A549 (cell line): ENCODE measurements around the gene PALLD. TPM values are rescaled to one million over a fixed set of nuclear protein-coding genes. Genes with fewer than 3 reads are reported as not detected.

ENCODE experiments used
- ATAC-seq, 2 experiments: fragments of 200-7000 bp in 1 of 2; fragments of >200 bp in 1 of 2; cut with Nextera tagmentation in 1 of 2; cut with Tn5 transposase in 1 of 2; 3 replicates each; pipeline versions ENCODE4 v1.8.0 to v1.9.1; 2018 to 2020; ENCODE audit warnings: mild to moderate bottlenecking in 1 of 2, moderate library complexity in 1 of 2
- CTCF ChIA-PET: fragments of 300-600 bp; sonication (Branson Sonifier 250); formaldehyde crosslinking; extraction: SDS; loops from one replicate; lab custom pipeline; 2021; ENCODE audit warnings: antibody characterized with exemption, inconsistent platforms; lab: Yijun Ruan, JAX
- POLR2A ChIA-PET: fragments of 350-600 bp; formaldehyde crosslinking; extraction: SDS; loops from one replicate; lab custom pipeline; 2021; ENCODE audit warnings: antibody characterized with exemption, inconsistent platforms; lab: Yijun Ruan, JAX
- DNase-seq, 2 experiments: peaks; one replicate each; pipeline versions ENCODE4 v3.0.0 to v3.0.0-alpha.2; 2011 to 2016; ENCODE audit warnings: low read depth in 1 of 2, low spot score in 1 of 2
- FAIRE-seq: peaks from 2 replicates; lab custom pipeline; 2011; peaks lifted over from hg19 to GRCh38; lab: Jason Lieb, UNC
- H3K27ac ChIP-seq, 2 experiments: fragments of >200 bp; sonication (Bioruptor Twin); formaldehyde crosslinking; 3 replicates each; pipeline ENCODE4 v1.5.1; 2016 to 2017
- H3K4me1 ChIP-seq: fragments of >200 bp; sonication (Bioruptor Twin); formaldehyde crosslinking; 3 replicates; pipeline ENCODE4 v1.6.1; 2016
- H3K4me2 ChIP-seq: fragments of >200 bp; sonication (Bioruptor Twin); formaldehyde crosslinking; 3 replicates; pipeline ENCODE4 v1.6.1; 2016
- H3K4me3 ChIP-seq: fragments of >200 bp; sonication (Bioruptor Twin); formaldehyde crosslinking; 3 replicates; pipeline ENCODE4 v1.5.1; 2016
- H3K9me3 ChIP-seq: fragments of >200 bp; sonication (Bioruptor Twin); formaldehyde crosslinking; 3 replicates; pipeline ENCODE4 v1.6.1; 2016
- CBX8 ChIP-seq: fragments of 200-600 bp; sonication (generic); IDR thresholded peaks from 2 replicates; pipeline ENCODE4 v1.6.1; 2016
- CHD2 ChIP-seq: fragments of 150-350 bp; IDR thresholded peaks from 2 replicates; pipeline ENCODE4 v1.6.1; 2014; ENCODE audit warnings: low read length; ENCODE audit not compliant: partially characterized antibody
- EHF ChIP-seq: fragments of 250-450 bp; sonication (Bioruptor Pico); IDR thresholded peaks from 2 replicates; pipeline ENCODE4 v1.5.0; 2020; ENCODE audit warnings: mild to moderate bottlenecking
- EHMT2 ChIP-seq: fragments of 200-600 bp; sonication (generic); IDR thresholded peaks from 2 replicates; pipeline ENCODE4 v1.6.1; 2016; ENCODE audit warnings: antibody characterized with exemption, low read depth, mild to moderate bottlenecking, moderate library complexity
- ESRRA ChIP-seq: fragments of 150-350 bp; IDR thresholded peaks from 2 replicates; pipeline ENCODE4 v1.6.1; 2014; ENCODE audit warnings: mild to moderate bottlenecking, low read length, borderline replicate concordance
- FOSB ChIP-seq: fragments of 250-450 bp; sonication (Bioruptor Pico); IDR thresholded peaks from 2 replicates; pipeline ENCODE4 v1.5.0; 2020; ENCODE audit warnings: mild to moderate bottlenecking, moderate library complexity
- FOSL2 ChIP-seq, 2 experiments: fragments of 450-650 bp in 1 of 2; fragments of >200 bp in 1 of 2; sonication (Bioruptor Twin) in 1 of 2; formaldehyde crosslinking; IDR thresholded peaks; 2 replicates each; pipeline versions ENCODE4 v1.5.0 to v1.6.1; 2016 to 2020; ENCODE audit warnings: mild to moderate bottlenecking in 1 of 2, moderate library complexity in 1 of 2
- FOXS1 ChIP-seq: fragments of 250-450 bp; sonication (Bioruptor Pico); IDR thresholded peaks from 2 replicates; pipeline ENCODE4 v1.5.0; 2020; ENCODE audit warnings: mild to moderate bottlenecking, moderate library complexity
- HDAC2 ChIP-seq: fragments of 200-600 bp; sonication (generic); IDR thresholded peaks from 2 replicates; pipeline ENCODE4 v1.6.1; 2016
- HOXB13 ChIP-seq: fragments of 250-450 bp; sonication (Bioruptor Pico); IDR thresholded peaks from 2 replicates; pipeline ENCODE4 v1.5.0; 2020; ENCODE audit warnings: low read depth, mild to moderate bottlenecking, moderate library complexity
- JUN ChIP-seq, 2 experiments: fragments of >200 bp; sonication (Bioruptor Twin); formaldehyde crosslinking; IDR thresholded peaks; 2 replicates in 1 of 2; 3 replicates in 1 of 2; pipeline ENCODE4 v1.6.1; 2016 to 2017
- KDM5A ChIP-seq: fragments of 200-600 bp; sonication (generic); IDR thresholded peaks from 2 replicates; pipeline ENCODE4 v1.6.1; 2016; ENCODE audit warnings: antibody characterized with exemption, mild to moderate bottlenecking
- NFE2L2 ChIP-seq: fragments of 150-350 bp; conservative IDR thresholded peaks from 2 replicates; pipeline ENCODE4 v1.6.1; 2014; ENCODE audit warnings: low read length
- PHF8 ChIP-seq: fragments of 200-600 bp; sonication (generic); IDR thresholded peaks from 2 replicates; pipeline ENCODE4 v1.6.1; 2016; ENCODE audit warnings: low read depth, mild to moderate bottlenecking, antibody characterized with exemption, moderate library complexity, borderline replicate concordance
- RAD21 ChIP-seq, 2 experiments: fragments of >200 bp in 1 of 2; sonication (Bioruptor Twin) in 1 of 2; formaldehyde crosslinking in 1 of 2; IDR thresholded peaks in 1 of 2; conservative IDR thresholded peaks in 1 of 2; 2 replicates in 1 of 2; 3 replicates in 1 of 2; pipeline ENCODE4 v1.6.1; 2012 to 2018; ENCODE audit warnings: inconsistent platforms in 1 of 2
- RARB ChIP-seq: fragments of 250-450 bp; sonication (Bioruptor Pico); IDR thresholded peaks from 2 replicates; pipeline ENCODE4 v1.8.0; 2021; ENCODE audit warnings: mild to moderate bottlenecking, moderate library complexity
- TFCP2L1 ChIP-seq: fragments of 250-450 bp; sonication (Bioruptor Pico); IDR thresholded peaks from 2 replicates; pipeline ENCODE4 v1.5.0; 2021; ENCODE audit warnings: mild to moderate bottlenecking
- TP53 ChIP-seq: fragments of 250-450 bp; sonication (Bioruptor Pico); IDR thresholded peaks from 2 replicates; pipeline ENCODE4 v1.5.0; 2021; ENCODE audit warnings: mild to moderate bottlenecking, moderate library complexity
- WGBS: methylation state at CpG from one replicate; pipeline ENCODE4 v1.1.6; 2017; ENCODE audit errors: missing lambda C conversion rate; 5-methylcytosine and 5-hydroxymethylcytosine counted together
- polyA plus RNA-seq, 4 experiments: library from polyadenylated mRNA; depleted of rRNA in 3 of 4; stranded (reverse); fragments of >200 nt; fragmentation: RNase III in 1 of 4; extraction: RNeasy Plus Mini Kit Qiagen cat#74134 plus additional on column Dnase treatment in 1 of 4; gene quantifications; 2 replicates in 3 of 4; 3 replicates in 1 of 4; pipeline ENCODE4 v1.2.3, GENCODE V29; 2011 to 2017
- TF ChIP-seq, protein P1 (sequence below): fragments of >200 bp; sonication (Bioruptor Twin); formaldehyde crosslinking; IDR thresholded peaks from 3 replicates; pipeline ENCODE4 v1.5.1; 2016
- TF ChIP-seq, protein P2 (sequence below): fragments of 450-650 bp; IDR thresholded peaks from 2 replicates; pipeline ENCODE4 v1.6.1; 2014; ENCODE audit warnings: antibody characterized with exemption
- TF ChIP-seq, protein P3 (sequence below): IDR thresholded peaks from 2 replicates; pipeline ENCODE4 v1.6.1; 2012
- TF ChIP-seq, protein P4 (sequence below): fragments of >200 bp; sonication (Bioruptor Twin); formaldehyde crosslinking; IDR thresholded peaks from 2 replicates; pipeline ENCODE4 v1.6.1; 2016

The PALLD gene
- polyA plus RNA-seq, 2 of the 4 experiments (the other 2 are of a cell fraction) = 88.8 to 113 TPM

DNA sequence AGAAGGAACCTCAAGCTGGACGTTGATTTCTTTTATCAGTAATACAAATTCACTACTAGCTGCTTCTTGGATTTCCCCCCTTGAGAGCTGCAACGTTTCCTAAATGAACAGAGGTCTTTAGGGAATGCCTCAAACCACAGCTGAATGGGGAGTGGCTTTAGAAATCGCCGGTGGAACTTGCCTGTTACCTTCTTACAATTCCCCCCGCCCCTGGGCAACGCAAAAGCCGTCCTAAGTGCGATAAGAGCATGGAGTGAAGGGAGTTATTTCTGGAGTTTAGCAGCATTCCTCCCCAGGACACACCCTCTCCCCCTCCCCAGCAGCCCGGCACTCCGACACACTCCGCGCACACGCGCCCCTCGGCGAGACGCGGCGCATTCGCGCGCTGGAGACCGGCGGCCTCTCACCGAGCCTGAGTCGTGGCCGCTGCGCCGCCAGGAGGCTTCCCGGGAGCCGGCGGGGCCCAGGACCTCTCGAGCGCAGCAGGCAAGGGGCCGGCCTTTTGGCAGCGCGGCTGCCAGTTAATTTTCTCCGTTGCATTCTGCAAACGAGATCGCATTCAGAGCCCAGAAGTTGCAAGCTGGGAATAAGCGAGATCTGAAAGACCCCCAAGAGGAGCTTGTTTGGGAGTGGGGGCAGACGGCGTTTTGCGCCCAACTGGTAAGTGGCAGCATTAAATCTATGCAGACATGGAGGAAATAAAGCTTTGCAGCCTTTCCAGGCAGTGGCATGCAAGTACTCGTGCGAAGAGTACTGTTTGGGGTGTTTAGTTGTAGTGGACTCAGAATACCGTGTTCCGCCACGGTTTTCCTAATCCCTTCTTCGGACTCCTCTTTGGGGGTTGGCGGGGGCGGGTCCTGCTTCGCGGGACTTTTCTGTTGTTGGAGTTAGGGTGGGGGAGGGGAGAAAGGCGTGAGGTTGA, 134.7 kb downstream of the PALLD start (continued):
- TF ChIP-seq EHMT2 (no peak), KDM5A (no peak), EHF (CRISPR knock-in tag) (no peak), ESRRA (no peak), CHD2 (no peak), TFCP2L1 (CRISPR knock-in tag) (no peak), RAD21 (conservative IDR thresholded peaks at IDR 0.05 in 1 of 2, IDR thresholded peaks at IDR 0.05 in 1 of 2) (peak; percentile 26 to 63; a peak in 3 of 5 replicates), JUN (IDR thresholded peaks at IDR 0.05) (no peak)

DNA sequence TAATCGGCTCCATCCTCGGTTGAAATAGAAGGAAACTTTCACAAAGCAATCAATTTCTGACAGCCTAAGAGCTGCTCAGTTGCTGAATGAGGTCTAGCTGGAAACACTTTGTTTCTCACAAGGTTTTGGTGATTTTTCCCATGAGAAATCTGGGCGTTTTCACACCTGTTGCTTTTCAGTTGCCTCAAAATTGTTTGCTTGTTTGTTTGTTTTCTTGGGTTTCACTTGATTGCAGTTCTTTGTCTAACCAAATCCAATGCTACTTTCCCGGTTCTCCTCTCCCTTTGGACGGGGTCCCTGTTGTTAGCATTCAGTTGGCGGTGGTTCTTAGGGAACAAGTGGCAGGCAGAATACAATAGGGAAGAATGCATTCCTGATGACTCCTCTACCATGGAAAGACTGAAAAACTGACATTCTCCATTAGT, 135.5 kb downstream of the PALLD start:
- H3K27ac ChIP-seq = peak overlapping the region; percentile 84 to 96
- CTCF ChIA-PET = interaction anchor here (0.9 to 9.8 kb wide), 6 partner anchors 11 to 73 kb away, joined by 3 to 88 read pairs (median 5); no protein-coding TSS in a partner anchor
- FAIRE-seq = no peak

DNA sequence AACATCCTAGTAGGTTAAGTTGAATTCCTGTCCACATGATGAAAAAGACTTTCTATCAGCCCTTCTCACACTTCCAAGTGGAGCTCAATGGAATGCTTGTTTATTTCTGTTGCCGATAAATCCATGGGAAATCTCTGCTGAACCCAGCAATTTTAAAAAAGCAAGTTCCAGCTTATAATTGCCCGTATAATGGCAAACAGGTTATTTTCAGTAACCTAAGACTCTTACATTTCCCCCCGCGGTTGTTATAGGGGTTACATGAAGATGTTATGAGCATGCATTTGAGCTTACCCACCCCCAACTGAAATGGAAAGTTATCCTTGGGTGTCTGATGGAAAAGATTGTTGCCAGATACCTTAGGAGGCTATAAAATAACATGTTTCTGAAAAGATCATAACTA, 136.2 kb downstream of the PALLD start:
- Histone ChIP-seq H3K4me3 (peak overlapping the region; percentile 58), H3K9me3 (no peaks in the 10 kb centered on the region), H3K4me2 (peak overlapping the region; percentile 88), H3K27ac (peak overlapping the region; percentile 84 to 96), H3K4me1 (peaks cover 54% of the 10 kb centered on the region)
- FAIRE-seq = no peak
- ATAC-seq = no peak
- CTCF ChIA-PET = interaction anchor here (0.7 to 9.8 kb wide), 4 partner anchors 17 to 200 kb away, joined by 3 to 88 read pairs (median 3); no protein-coding TSS in a partner anchor
- WGBS = 3% methylated on average over 4 of the region's 4 CpGs
- POLR2A ChIA-PET = no interaction called here
- TF ChIP-seq, protein P1, sequence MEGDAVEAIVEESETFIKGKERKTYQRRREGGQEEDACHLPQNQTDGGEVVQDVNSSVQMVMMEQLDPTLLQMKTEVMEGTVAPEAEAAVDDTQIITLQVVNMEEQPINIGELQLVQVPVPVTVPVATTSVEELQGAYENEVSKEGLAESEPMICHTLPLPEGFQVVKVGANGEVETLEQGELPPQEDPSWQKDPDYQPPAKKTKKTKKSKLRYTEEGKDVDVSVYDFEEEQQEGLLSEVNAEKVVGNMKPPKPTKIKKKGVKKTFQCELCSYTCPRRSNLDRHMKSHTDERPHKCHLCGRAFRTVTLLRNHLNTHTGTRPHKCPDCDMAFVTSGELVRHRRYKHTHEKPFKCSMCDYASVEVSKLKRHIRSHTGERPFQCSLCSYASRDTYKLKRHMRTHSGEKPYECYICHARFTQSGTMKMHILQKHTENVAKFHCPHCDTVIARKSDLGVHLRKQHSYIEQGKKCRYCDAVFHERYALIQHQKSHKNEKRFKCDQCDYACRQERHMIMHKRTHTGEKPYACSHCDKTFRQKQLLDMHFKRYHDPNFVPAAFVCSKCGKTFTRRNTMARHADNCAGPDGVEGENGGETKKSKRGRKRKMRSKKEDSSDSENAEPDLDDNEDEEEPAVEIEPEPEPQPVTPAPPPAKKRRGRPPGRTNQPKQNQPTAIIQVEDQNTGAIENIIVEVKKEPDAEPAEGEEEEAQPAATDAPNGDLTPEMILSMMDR = no peak
- TF ChIP-seq FOSB = no peak
- no peak for TF ChIP-seq PHF8
- no peak for TF ChIP-seq FOSL2 (IDR thresholded peaks at IDR 0.05)
- no peak for TF ChIP-seq FOSL2 (CRISPR knock-in tag; IDR thresholded peaks at IDR 0.05)
- TF ChIP-seq RARB = no peak
- TF ChIP-seq FOXS1 (CRISPR knock-in tag) = no peak
- TF ChIP-seq, protein P2, sequence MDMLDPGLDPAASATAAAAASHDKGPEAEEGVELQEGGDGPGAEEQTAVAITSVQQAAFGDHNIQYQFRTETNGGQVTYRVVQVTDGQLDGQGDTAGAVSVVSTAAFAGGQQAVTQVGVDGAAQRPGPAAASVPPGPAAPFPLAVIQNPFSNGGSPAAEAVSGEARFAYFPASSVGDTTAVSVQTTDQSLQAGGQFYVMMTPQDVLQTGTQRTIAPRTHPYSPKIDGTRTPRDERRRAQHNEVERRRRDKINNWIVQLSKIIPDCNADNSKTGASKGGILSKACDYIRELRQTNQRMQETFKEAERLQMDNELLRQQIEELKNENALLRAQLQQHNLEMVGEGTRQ = no peak
- no peak for TF ChIP-seq TP53
- no peak for TF ChIP-seq KDM5A
- no peak for TF ChIP-seq EHMT2
- TF ChIP-seq NFE2L2 = no peak
- no peak for TF ChIP-seq HDAC2
- peak in 1 of 2 experiments; percentile 36 for DNase-seq

More for the DNA sequence above, 135.5 kb downstream of the PALLD start:
- H3K4me1 ChIP-seq = peaks cover 47% of the 10 kb centered on the region
- H3K4me2 ChIP-seq = peak overlapping the region; percentile 88
- 0 out of 6 replicates have a peak, but pooled peaks of 1 of the 2 experiments have one; percentile 13 for ATAC-seq
- H3K9me3 ChIP-seq = no peaks in the 10 kb centered on the region
- POLR2A ChIA-PET = interaction anchor here (1.0 to 2.5 kb wide), 4 partner anchors 17 to 192 kb away, joined by 3 to 6 read pairs (median 3); no protein-coding TSS in a partner anchor
- WGBS = under 1% methylated on average over 6 of the region's 6 CpGs
- no peak for TF ChIP-seq HOXB13 (CRISPR knock-in tag)
- TF ChIP-seq, protein P3, sequence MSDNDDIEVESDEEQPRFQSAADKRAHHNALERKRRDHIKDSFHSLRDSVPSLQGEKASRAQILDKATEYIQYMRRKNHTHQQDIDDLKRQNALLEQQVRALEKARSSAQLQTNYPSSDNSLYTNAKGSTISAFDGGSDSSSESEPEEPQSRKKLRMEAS = no peak
- 0 out of 5 replicates have a peak, but pooled peaks of 1 of the 2 experiments have one; percentile 3 for TF ChIP-seq JUN (IDR thresholded peaks at IDR 0.05)
- TF ChIP-seq, protein P4, sequence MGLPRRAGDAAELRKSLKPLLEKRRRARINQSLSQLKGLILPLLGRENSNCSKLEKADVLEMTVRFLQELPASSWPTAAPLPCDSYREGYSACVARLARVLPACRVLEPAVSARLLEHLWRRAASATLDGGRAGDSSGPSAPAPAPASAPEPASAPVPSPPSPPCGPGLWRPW = no peak
- no peak for TF ChIP-seq CBX8
- no peak for DNase-seq
- H3K4me3 ChIP-seq = peak overlapping the region; percentile 58
